SH-SY5Y (cell line): Measurements from ENCODE around the gene MEF2D.

Experiments used
- GATA2 ChIP-seq: IDR thresholded peaks from 2 replicates; pipeline ENCODE4 v1.6.1; 2011; ENCODE audit warnings: mild to moderate bottlenecking, low read depth, low read length
- GATA3 ChIP-seq: IDR thresholded peaks from 2 replicates; pipeline ENCODE4 v1.6.1; 2011; ENCODE audit warnings: low read depth, mild to moderate bottlenecking, low read length, moderate library complexity

GRCh38 chr1:156538711-156539440, 38.3 kb upstream of the MEF2D start:
- TF ChIP-seq GATA2 = no peak
- no peak for TF ChIP-seq GATA3
